A549 (cell line): ENCODE measurements around the gene FBXL15.

Source experiments
- BHLHE40 ChIP-seq: IDR thresholded peaks from 2 replicates; pipeline ENCODE4 v1.6.1; 2012; ENCODE audit warnings: low read depth, low read length, inconsistent platforms
- EP300 ChIP-seq, 2 experiments: fragments of >200 bp; sonication (Bioruptor Twin); formaldehyde crosslinking; IDR thresholded peaks; 2 replicates in 1 of 2; 3 replicates in 1 of 2; pipeline ENCODE4 v1.6.1; 2016 to 2017
- FOSL2 ChIP-seq, 2 experiments: fragments of 450-650 bp in 1 of 2; fragments of >200 bp in 1 of 2; sonication (Bioruptor Twin) in 1 of 2; formaldehyde crosslinking; IDR thresholded peaks; 2 replicates each; pipeline versions ENCODE4 v1.5.0 to v1.6.1; 2016 to 2020; ENCODE audit warnings: mild to moderate bottlenecking in 1 of 2, moderate library complexity in 1 of 2
- RAD21 ChIP-seq, 2 experiments: fragments of >200 bp in 1 of 2; sonication (Bioruptor Twin) in 1 of 2; formaldehyde crosslinking in 1 of 2; IDR thresholded peaks in 1 of 2; conservative IDR thresholded peaks in 1 of 2; 2 replicates in 1 of 2; 3 replicates in 1 of 2; pipeline ENCODE4 v1.6.1; 2012 to 2018; ENCODE audit warnings: inconsistent platforms in 1 of 2
- RCOR1 ChIP-seq: fragments of 150-350 bp; IDR thresholded peaks from 2 replicates; pipeline ENCODE4 v1.6.1; 2014; ENCODE audit warnings: antibody characterized with exemption, low read length, low read depth
- SMC3 ChIP-seq: fragments of >200 bp; sonication (Bioruptor Twin); formaldehyde crosslinking; IDR thresholded peaks from 3 replicates; pipeline ENCODE4 v1.6.1; 2018; ENCODE audit warnings: inconsistent platforms
- TF ChIP-seq, protein P1 (sequence below): fragments of >200 bp; sonication (Bioruptor Twin); formaldehyde crosslinking; IDR thresholded peaks from 3 replicates; pipeline ENCODE4 v1.5.1; 2016

DNA sequence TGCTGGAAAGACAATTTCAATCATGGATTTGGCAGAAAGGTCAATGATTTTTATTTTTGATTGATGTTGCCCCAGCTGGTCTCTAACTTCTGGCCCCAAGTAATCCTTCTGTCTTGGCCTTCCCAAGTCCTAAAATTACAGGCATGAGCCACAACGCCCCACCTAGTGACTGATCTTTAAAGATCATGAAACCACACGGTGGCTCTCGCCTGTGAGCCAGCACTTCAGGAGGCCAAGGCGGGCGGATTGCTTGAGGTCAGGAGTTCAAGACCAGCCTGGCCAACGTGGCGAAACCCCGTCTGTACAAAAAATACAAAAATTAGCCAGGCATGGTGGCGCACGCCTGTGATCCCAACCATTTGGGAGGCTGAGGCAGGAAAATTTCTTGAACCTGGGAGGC is 43.3 kb downstream of the FBXL15 start:
- TF ChIP-seq FOSL2 (IDR thresholded peaks at IDR 0.05) = no peak
- no peak for TF ChIP-seq FOSL2 (CRISPR knock-in tag; IDR thresholded peaks at IDR 0.05)
- TF ChIP-seq BHLHE40 = no peak
- TF ChIP-seq EP300 (IDR thresholded peaks at IDR 0.05) = no peak
- TF ChIP-seq, protein P1, sequence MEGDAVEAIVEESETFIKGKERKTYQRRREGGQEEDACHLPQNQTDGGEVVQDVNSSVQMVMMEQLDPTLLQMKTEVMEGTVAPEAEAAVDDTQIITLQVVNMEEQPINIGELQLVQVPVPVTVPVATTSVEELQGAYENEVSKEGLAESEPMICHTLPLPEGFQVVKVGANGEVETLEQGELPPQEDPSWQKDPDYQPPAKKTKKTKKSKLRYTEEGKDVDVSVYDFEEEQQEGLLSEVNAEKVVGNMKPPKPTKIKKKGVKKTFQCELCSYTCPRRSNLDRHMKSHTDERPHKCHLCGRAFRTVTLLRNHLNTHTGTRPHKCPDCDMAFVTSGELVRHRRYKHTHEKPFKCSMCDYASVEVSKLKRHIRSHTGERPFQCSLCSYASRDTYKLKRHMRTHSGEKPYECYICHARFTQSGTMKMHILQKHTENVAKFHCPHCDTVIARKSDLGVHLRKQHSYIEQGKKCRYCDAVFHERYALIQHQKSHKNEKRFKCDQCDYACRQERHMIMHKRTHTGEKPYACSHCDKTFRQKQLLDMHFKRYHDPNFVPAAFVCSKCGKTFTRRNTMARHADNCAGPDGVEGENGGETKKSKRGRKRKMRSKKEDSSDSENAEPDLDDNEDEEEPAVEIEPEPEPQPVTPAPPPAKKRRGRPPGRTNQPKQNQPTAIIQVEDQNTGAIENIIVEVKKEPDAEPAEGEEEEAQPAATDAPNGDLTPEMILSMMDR = no peak
- TF ChIP-seq SMC3 = no peak
- TF ChIP-seq RCOR1 = no peak
- TF ChIP-seq RAD21 (conservative IDR thresholded peaks at IDR 0.05 in 1 of 2, IDR thresholded peaks at IDR 0.05 in 1 of 2) = no peak
